Fibroblast of lung (primary cell): ENCODE data around the gene C1orf105. TPM values are rescaled to one million over a fixed set of nuclear protein-coding genes. Genes with fewer than 3 reads are reported as not detected.

ENCODE experiments used
- DNase-seq, 2 donors: peaks; one replicate each; pipeline versions ENCODE4 v3.0.0 to v3.0.0-alpha.2; 2010; ENCODE audit warnings: low read depth in 2 of 2
- H2AFZ ChIP-seq: 2 replicates; pipeline ENCODE4 v1.5.1; 2012; ENCODE audit warnings: low read length, control low read depth, inconsistent platforms
- H3K27ac ChIP-seq: 2 replicates; pipeline ENCODE4 v1.5.1; 2011; ENCODE audit warnings: low read length, control low read depth; ENCODE audit not compliant: insufficient read depth
- H3K27me3 ChIP-seq: 2 replicates; pipeline ENCODE4 v1.5.1; 2011; ENCODE audit warnings: mild to moderate bottlenecking, low read length; ENCODE audit not compliant: control insufficient read depth, insufficient read depth
- H3K36me3 ChIP-seq: 2 replicates; pipeline ENCODE4 v1.5.1; 2011; ENCODE audit warnings: low read length; ENCODE audit not compliant: control insufficient read depth, insufficient read depth
- H3K4me1 ChIP-seq: 2 replicates; pipeline ENCODE4 v1.5.1; 2011; ENCODE audit warnings: low read length; ENCODE audit not compliant: control insufficient read depth, insufficient read depth; ENCODE audit errors: extremely low read depth
- H3K4me2 ChIP-seq: 2 replicates; pipeline ENCODE4 v1.5.1; 2011; ENCODE audit warnings: low read length, control low read depth; ENCODE audit not compliant: insufficient read depth; ENCODE audit errors: extremely low read depth
- H3K4me3 ChIP-seq, 4 experiments: fragments of 200-600 bp in 1 of 4; sonication (generic) in 1 of 4; replicated peaks in 1 of 4; 2 replicates each; pipeline ENCODE4 v1.5.1; 2011 to 2016; ENCODE audit warnings: low read length in 4 of 4, low read depth in 3 of 4, mild to moderate bottlenecking in 3 of 4, control low read depth in 2 of 4, inconsistent platforms in 1 of 4, mixed read lengths in 1 of 4; ENCODE audit not compliant: insufficient read depth in 1 of 4; ENCODE audit errors: control extremely low read depth in 1 of 4
- H3K79me2 ChIP-seq: 2 replicates; pipeline ENCODE4 v1.5.1; 2012; ENCODE audit warnings: mild to moderate bottlenecking, low read length, inconsistent platforms; ENCODE audit not compliant: control insufficient read depth, insufficient read depth
- H3K9ac ChIP-seq: 2 replicates; pipeline ENCODE4 v1.5.1; 2011; ENCODE audit warnings: mild to moderate bottlenecking, low read length, control low read depth; ENCODE audit not compliant: insufficient read depth
- H3K9me3 ChIP-seq: 2 replicates; pipeline ENCODE4 v1.5.1; 2012; ENCODE audit warnings: low read depth, low read length; ENCODE audit not compliant: control insufficient read depth, insufficient read depth
- H4K20me1 ChIP-seq: 2 replicates; pipeline ENCODE4 v1.5.1; 2011; ENCODE audit warnings: low read length; ENCODE audit not compliant: control insufficient read depth, insufficient read depth; ENCODE audit errors: extremely low read depth
- CTCF ChIP-seq, 2 donors: IDR thresholded peaks in 1 of 2; conservative IDR thresholded peaks in 1 of 2; 1 replicate in 1 of 2; 2 replicates in 1 of 2; pipeline ENCODE4 v1.5.1; 2011 to 2012; ENCODE audit warnings: low read length in 2 of 2, control low read depth in 1 of 2, inconsistent platforms in 1 of 2, low read depth in 1 of 2, mild to moderate bottlenecking in 1 of 2
- EZH2 ChIP-seq: IDR thresholded peaks from 2 replicates; pipeline ENCODE4 v1.5.1; 2012; ENCODE audit warnings: low read length, control low read depth, mild to moderate bottlenecking; ENCODE audit errors: missing control alignments
- polyA plus RNA-seq, 2 donors: library from polyadenylated mRNA; depleted of rRNA in 1 of 2; stranded (reverse) in 1 of 2; unstranded in 1 of 2; fragments of >200 nt; gene quantifications; 2 replicates each; pipeline ENCODE4 v1.2.1, GENCODE V29; 2011 to 2012; ENCODE audit warnings: missing spikeins in 1 of 2
- total RNA-seq: library from RNA; depleted of rRNA; stranded (reverse); fragments of >200 nt; gene quantifications from 2 replicates; pipeline ENCODE4 v1.2.1, GENCODE V29; 2014

The C1orf105 gene
- total and polyA plus RNA-seq, 2 donors (not counting 1 experiment from before 2014, with no cell fraction given): not detected

DNA sequence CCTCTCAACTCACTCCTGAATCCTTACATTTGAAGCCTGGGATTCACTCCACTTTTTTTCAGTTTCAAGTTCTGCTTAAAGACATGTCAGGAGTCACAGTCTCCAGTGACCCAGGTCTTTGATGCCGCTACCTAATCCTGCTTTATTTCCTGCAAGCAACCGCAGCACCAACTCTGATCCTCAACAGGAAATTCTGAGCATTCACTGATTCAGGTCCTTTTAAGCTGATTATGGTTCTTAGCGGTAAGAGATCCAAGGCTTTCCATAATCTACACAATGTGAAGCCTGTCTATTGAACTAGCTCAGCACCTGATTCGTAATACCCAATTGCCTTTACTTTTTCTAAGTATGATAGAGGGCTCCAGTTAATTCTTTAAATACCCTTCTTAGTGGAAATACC is 67.1 kb downstream of the C1orf105 start:
- H3K27me3 ChIP-seq: peaks cover 4% of the 10 kb centered on the region
- H3K9ac ChIP-seq: no peak overlapping the region
- no peak for DNase-seq
- H2AFZ ChIP-seq: no peak overlapping the region
- H3K4me1 ChIP-seq: no peaks in the 10 kb centered on the region
- no peaks in the 10 kb centered on the region for H4K20me1 ChIP-seq
- no peaks in the 10 kb centered on the region for H3K9me3 ChIP-seq
- TF ChIP-seq CTCF (conservative IDR thresholded peaks at IDR 0.05 in 1 of 2, IDR thresholded peaks at IDR 0.05 in 1 of 2; ENCODE audit: low read depth in 1 of 2, low read length in 2 of 2): no peak
- no peak for TF ChIP-seq EZH2
- H3K27ac ChIP-seq: no peak overlapping the region
- no peaks in the 10 kb centered on the region for H3K36me3 ChIP-seq
- H3K79me2 ChIP-seq: no peaks in the 10 kb centered on the region
- no peak overlapping the region for H3K4me2 ChIP-seq
- no peak overlapping the region for H3K4me3 ChIP-seq

DNA sequence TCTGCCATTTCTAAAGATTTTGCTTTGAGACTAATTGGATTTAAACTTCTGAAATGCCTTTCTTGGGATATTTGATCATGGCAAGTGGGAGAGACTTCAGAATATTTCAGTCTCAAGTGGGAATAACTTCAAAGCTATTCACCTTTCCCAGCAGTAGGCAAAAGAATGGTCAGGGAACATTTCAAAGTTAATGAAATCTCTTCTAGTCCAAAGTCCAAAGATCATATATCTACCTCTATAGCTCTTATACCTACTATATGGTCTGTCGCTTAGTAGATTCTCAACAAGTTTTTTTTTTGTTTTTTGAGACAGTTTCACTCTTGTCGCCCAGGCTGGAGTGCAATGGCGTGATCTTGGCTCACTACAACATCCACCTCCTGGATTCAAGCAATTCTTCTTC is 67.9 kb downstream of the C1orf105 start:
- TF ChIP-seq EZH2 (no peak), CTCF (conservative IDR thresholded peaks at IDR 0.05 in 1 of 2, IDR thresholded peaks at IDR 0.05 in 1 of 2; ENCODE audit: low read depth in 1 of 2, low read length in 2 of 2) (no peak)
- Histone ChIP-seq H3K27me3 (peaks cover 5% of the 10 kb centered on the region), H3K4me1 (no peaks in the 10 kb centered on the region), H2AFZ (no peak overlapping the region), H3K9ac (no peak overlapping the region), H4K20me1 (no peaks in the 10 kb centered on the region), H3K36me3 (no peaks in the 10 kb centered on the region), H3K4me2 (no peak overlapping the region), H3K27ac (no peak overlapping the region), H3K79me2 (no peaks in the 10 kb centered on the region), H3K4me3 (no peak overlapping the region), H3K9me3 (no peaks in the 10 kb centered on the region)
- no peak for DNase-seq

- Histone ChIP-seq H3K27me3 (peaks cover 6% of the 10 kb centered on the region), H4K20me1 (no peaks in the 10 kb centered on the region), H3K36me3 (no peaks in the 10 kb centered on the region), H3K4me3 (no peak overlapping the region), H3K79me2 (no peaks in the 10 kb centered on the region), H2AFZ (no peak overlapping the region), H3K4me2 (no peak overlapping the region), H3K27ac (no peak overlapping the region), H3K9me3 (no peaks in the 10 kb centered on the region), H3K4me1 (no peaks in the 10 kb centered on the region), H3K9ac (no peak overlapping the region)
- peak in 1 of 2 donors; percentile 14 for DNase-seq
- no peak for TF ChIP-seq EZH2
- TF ChIP-seq CTCF (conservative IDR thresholded peaks at IDR 0.05 in 1 of 2, IDR thresholded peaks at IDR 0.05 in 1 of 2; ENCODE audit: low read depth in 1 of 2, low read length in 2 of 2): no peak
Observed at GRCh38 chr1:172489847-172490246, 69.4 kb downstream of the C1orf105 start.
